GM21515 (cell line): Measurements from ENCODE around the gene ZMIZ2.
A peak's percentile ranks its signal among the peaks of the same experiment; 100 is the strongest.
"Not testable (repeated sequence)": the region's sequence is repeated elsewhere in the genome, so short reads cannot be mapped to it uniquely, and the experiment has no call there.

Experiments used
- ATAC-seq: cut with Tn5 transposase; IDR thresholded peaks from one replicate; pipeline ENCODE4 v1.9.1; 2021; ENCODE audit not compliant: unreplicated experiment

The ZMIZ2 gene

GRCh38 chr7:44748045-44748947 lies at the start of gene ZMIZ2:
Gene ZMIZ2 (plus strand): TSS chr7:44748847. CDS start chr7:44756250, 7,403 bp downstream.
- ATAC-seq = peak; percentile 53

GRCh38 chr7:44699598-44699997 lies 49.0 kb upstream of the ZMIZ2 start:
- not testable (repeated sequence) for ATAC-seq

GRCh38 chr7:44700322-44700721 lies 48.3 kb upstream of the ZMIZ2 start:
- ATAC-seq = no peak

- not testable (repeated sequence) for ATAC-seq
Measured at GRCh38 chr7:44703391-44703790, 45.3 kb upstream of the ZMIZ2 start.

GRCh38 chr7:44703921-44704320 lies 44.7 kb upstream of the ZMIZ2 start:
- ATAC-seq = no peak

GRCh38 chr7:44705434-44705833 lies 43.2 kb upstream of the ZMIZ2 start:
- no peak for ATAC-seq

- ATAC-seq = no peak
Measured at GRCh38 chr7:44706788-44707557, 41.7 kb upstream of the ZMIZ2 start.

GRCh38 chr7:44707558-44708230 lies 41.0 kb upstream of the ZMIZ2 start:
- ATAC-seq = no peak

GRCh38 chr7:44709011-44709915 lies 39.4 kb upstream of the ZMIZ2 start:
- no peak for ATAC-seq

GRCh38 chr7:44709945-44710596 lies 38.6 kb upstream of the ZMIZ2 start:
- no peak for ATAC-seq

GRCh38 chr7:44711528-44711927 lies 37.1 kb upstream of the ZMIZ2 start:
- no peak for ATAC-seq

GRCh38 chr7:44712012-44712411 lies 36.6 kb upstream of the ZMIZ2 start:
- ATAC-seq = no peak

GRCh38 chr7:44713141-44713540 lies 35.5 kb upstream of the ZMIZ2 start:
- ATAC-seq = no peak

- ATAC-seq = no peak
Measured at GRCh38 chr7:44713680-44714335, 34.8 kb upstream of the ZMIZ2 start.

- ATAC-seq = no peak
Measured at GRCh38 chr7:44716205-44716604, 32.4 kb upstream of the ZMIZ2 start.

GRCh38 chr7:44720301-44720700 lies 28.3 kb upstream of the ZMIZ2 start:
- ATAC-seq = no peak

- ATAC-seq = no peak
Measured at GRCh38 chr7:44724276-44724675, 24.4 kb upstream of the ZMIZ2 start.

- not testable (repeated sequence) for ATAC-seq
Measured at GRCh38 chr7:44726250-44726649, 22.4 kb upstream of the ZMIZ2 start.

- no peak for ATAC-seq
Measured at GRCh38 chr7:44727158-44727936, 21.3 kb upstream of the ZMIZ2 start.
